Measurements from ENCODE around the gene MPP1. TPM values are rescaled to one million over a fixed set of nuclear protein-coding genes. Genes with fewer than 3 reads are reported as not detected.

MPP1 gene
- total RNA-seq, 1 experiment from 2014 or later, result 27.0 TPM

GRCh38 chrX:154774622-154775021 is 30.7 kb downstream of the MPP1 start:
- ChIA-PET CTCF (no interaction called here), POLR2A (no interaction called here)
- no peaks in the 10 kb centered on the region for H3K4me1 Mint-ChIP-seq (ENCODE audit: low read depth, unreplicated experiment)
- no peak for TF ChIP-seq CTCF (IDR thresholded peaks at IDR 0.05; ENCODE audit: insufficient read depth in 1 of 2, low read depth in 1 of 2, low read length in 1 of 2, severe bottlenecking in 1 of 2, unreplicated experiment in 1 of 2)
- Histone ChIP-seq H3K4me3 (ENCODE audit: low read depth, low read length) (no peak overlapping the region), H3K9me3 (no peaks in the 10 kb centered on the region), H3K27me3 (replicated peaks; ENCODE audit: control insufficient read depth, insufficient read depth, low read length) (no peaks in the 10 kb centered on the region), H3K36me3 (ENCODE audit: control insufficient read depth, insufficient read depth, low read length) (no peaks in the 10 kb centered on the region), H3K4me1 (no peaks in the 10 kb centered on the region)
- intact Hi-C loops (cut with micrococcal nuclease; ENCODE audit: unreplicated experiment), result no loop called here
- no TSS peak for BruUV-seq (replicated peaks)
- no peak for DNase-seq
- H3K36me3 Mint-ChIP-seq (ENCODE audit: insufficient read depth, unreplicated experiment), result peaks cover 86% of the 10 kb centered on the region
- no peak overlapping the region for H3K4me3 Mint-ChIP-seq (ENCODE audit: unreplicated experiment)
- no peaks in the 10 kb centered on the region for H3K27me3 Mint-ChIP-seq (ENCODE audit: insufficient read depth, unreplicated experiment)
- H3K9me3 Mint-ChIP-seq (ENCODE audit: unreplicated experiment), result no peaks in the 10 kb centered on the region
- no peak overlapping the region for H3K27ac Mint-ChIP-seq (ENCODE audit: unreplicated experiment)

- H3K36me3 ChIP-seq (ENCODE audit: control insufficient read depth, insufficient read depth, low read length), result no peaks in the 10 kb centered on the region
- ChIA-PET CTCF (interaction anchor here (1.1 to 1.3 kb wide), 4 partner anchors 12 to 155 kb away, joined by 3 to 6 read pairs (median 4); partner anchors contain the start of gene GAB3), POLR2A (interaction anchor here (0.8 to 1.3 kb wide), 3 partner anchors 14 to 264 kb away, joined by 4 read pairs; partner anchors contain the start of genes FUNDC2 and MPP1)
- intact Hi-C loops (cut with micrococcal nuclease; ENCODE audit: unreplicated experiment), result loop anchor here (1.0 kb wide), 2 partner anchors 37 to 43 kb away; partner anchors contain the start of gene MPP1
- peaks cover 43% of the 10 kb centered on the region for H3K36me3 Mint-ChIP-seq (ENCODE audit: insufficient read depth, unreplicated experiment)
- no TSS peak for BruUV-seq (replicated peaks)
- DNase-seq, result peak; percentile 95 to 96
- H3K4me3 ChIP-seq (ENCODE audit: low read depth, low read length), result peak within 1 kb of the TSS; percentile 78
- no peaks in the 10 kb centered on the region for H3K27me3 ChIP-seq (replicated peaks; ENCODE audit: control insufficient read depth, insufficient read depth, low read length)
- no peak for TF ChIP-seq CTCF (IDR thresholded peaks at IDR 0.05; ENCODE audit: insufficient read depth in 1 of 2, low read depth in 1 of 2, low read length in 1 of 2, severe bottlenecking in 1 of 2, unreplicated experiment in 1 of 2)
- no peaks in the 10 kb centered on the region for H3K9me3 ChIP-seq
- no peaks in the 10 kb centered on the region for H3K27me3 Mint-ChIP-seq (ENCODE audit: insufficient read depth, unreplicated experiment)
- no peaks in the 10 kb centered on the region for H3K9me3 Mint-ChIP-seq (ENCODE audit: unreplicated experiment)
- no peaks in the 10 kb centered on the region for H3K4me1 Mint-ChIP-seq (ENCODE audit: low read depth, unreplicated experiment)
- no peaks in the 10 kb centered on the region for H3K4me1 ChIP-seq
- H3K4me3 Mint-ChIP-seq (ENCODE audit: unreplicated experiment), result peak within 1 kb of the TSS; percentile 84
- peak within 1 kb of the TSS; percentile 84 for H3K27ac Mint-ChIP-seq (ENCODE audit: unreplicated experiment)
Measured at GRCh38 chrX:154762537-154763296, 42.6 kb downstream of the MPP1 start, which contains the start of gene DKC1. DKC1 (plus strand) TSS chrX:154762864; CDS start chrX:154762966, 102 bp downstream.

GRCh38 chrX:154761977-154762536 is 43.2 kb downstream of the MPP1 start:
- TF ChIP-seq CTCF (IDR thresholded peaks at IDR 0.05; ENCODE audit: insufficient read depth in 1 of 2, low read depth in 1 of 2, low read length in 1 of 2, severe bottlenecking in 1 of 2, unreplicated experiment in 1 of 2), result no peak
- no peaks in the 10 kb centered on the region for H3K27me3 Mint-ChIP-seq (ENCODE audit: insufficient read depth, unreplicated experiment)
- peak overlapping the region; percentile 84 for H3K4me3 Mint-ChIP-seq (ENCODE audit: unreplicated experiment)
- H3K36me3 ChIP-seq (ENCODE audit: control insufficient read depth, insufficient read depth, low read length), result no peaks in the 10 kb centered on the region
- no peaks in the 10 kb centered on the region for H3K9me3 ChIP-seq
- no peaks in the 10 kb centered on the region for H3K4me1 ChIP-seq
- ChIA-PET CTCF (interaction anchor here (1.1 to 1.3 kb wide), 4 partner anchors 12 to 156 kb away, joined by 3 to 6 read pairs (median 4); partner anchors contain the start of gene GAB3), POLR2A (interaction anchor here (0.8 to 1.3 kb wide), 3 partner anchors 13 to 265 kb away, joined by 4 read pairs; partner anchors contain the start of genes FUNDC2 and MPP1)
- no peaks in the 10 kb centered on the region for H3K27me3 ChIP-seq (replicated peaks; ENCODE audit: control insufficient read depth, insufficient read depth, low read length)
- H3K4me3 ChIP-seq (ENCODE audit: low read depth, low read length), result peak overlapping the region; percentile 36
- peaks cover 36% of the 10 kb centered on the region for H3K36me3 Mint-ChIP-seq (ENCODE audit: insufficient read depth, unreplicated experiment)
- TSS peak; percentile 87 for BruUV-seq (replicated peaks)
- intact Hi-C loops (cut with micrococcal nuclease; ENCODE audit: unreplicated experiment), result loop anchor here (1.0 kb wide), 2 partner anchors 37 to 43 kb away; partner anchors contain the start of gene MPP1
- no peak for DNase-seq
- H3K9me3 Mint-ChIP-seq (ENCODE audit: unreplicated experiment), result no peaks in the 10 kb centered on the region
- H3K27ac Mint-ChIP-seq (ENCODE audit: unreplicated experiment), result peak overlapping the region; percentile 84
- H3K4me1 Mint-ChIP-seq (ENCODE audit: low read depth, unreplicated experiment), result no peaks in the 10 kb centered on the region
